Endothelial cell of umbilical vein (primary cell): ENCODE results near the gene DPY19L2. TPM values are rescaled to one million over a fixed set of nuclear protein-coding genes. Genes with fewer than 3 reads are reported as not detected.
"Not testable (repeated sequence)": the region's sequence is repeated elsewhere in the genome, so short reads cannot be mapped to it uniquely, and the experiment has no call there.

Source experiments
- BruUV-seq: library from RNA; stranded (reverse); fragments of 400-500 nt; replicated peaks from 2 replicates; lab custom pipeline; 2021; lab: Mats Ljungman, UMichigan
- CTCF ChIA-PET: fragments of 300-600, 350-600 bp; sonication (Branson Sonifier 250); formaldehyde crosslinking; loops from one replicate; lab custom pipeline; 2021; ENCODE audit warnings: antibody characterized with exemption, inconsistent platforms; lab: Charles Lee
- POLR2A ChIA-PET: fragments of 300-600, 350-600 bp; sonication (Branson Sonifier 250); formaldehyde crosslinking; loops from one replicate; lab custom pipeline; 2021; ENCODE audit warnings: antibody characterized with exemption, inconsistent platforms; lab: Charles Lee
- DNase-seq: peaks from one replicate; pipeline ENCODE4 v3.0.0-alpha.2; 2011; ENCODE audit warnings: low read depth, low spot score
- FAIRE-seq: peaks from 2 replicates; lab custom pipeline; 2011; peaks lifted over from hg19 to GRCh38; lab: Jason Lieb, UNC
- H2AFZ ChIP-seq: 2 replicates; pipeline ENCODE4 v1.6.0; 2012; ENCODE audit warnings: low read depth, low read length, control low read depth, inconsistent platforms
- H3K27ac ChIP-seq: 2 replicates; pipeline ENCODE4 v1.5.1; 2011; ENCODE audit warnings: low read depth, mild to moderate bottlenecking, control low read depth, low read length, moderate library complexity; ENCODE audit not compliant: insufficient read depth
- H3K27me3 ChIP-seq, 2 experiments: 2 replicates each; pipeline versions ENCODE4 v1.6.0 to v1.6.1; 2011; ENCODE audit warnings: low read length in 2 of 2, mixed read lengths in 1 of 2; ENCODE audit not compliant: control insufficient read depth in 2 of 2, insufficient read depth in 2 of 2
- H3K36me3 ChIP-seq, 2 experiments: 2 replicates in 1 of 2; 3 replicates in 1 of 2; pipeline ENCODE4 v1.5.1; 2011; ENCODE audit warnings: low read length in 2 of 2, mild to moderate bottlenecking in 1 of 2, moderate library complexity in 1 of 2; ENCODE audit not compliant: control insufficient read depth in 2 of 2, insufficient read depth in 2 of 2; ENCODE audit errors: extremely low read depth in 1 of 2
- H3K4me1 ChIP-seq: 3 replicates; pipeline ENCODE4 v1.5.1; 2011; ENCODE audit warnings: mild to moderate bottlenecking, low read length; ENCODE audit not compliant: control insufficient read depth, insufficient read depth; ENCODE audit errors: extremely low read depth
- H3K4me2 ChIP-seq: 2 replicates; pipeline ENCODE4 v1.6.1; 2011; ENCODE audit warnings: low read length, control low read depth, mixed read lengths; ENCODE audit not compliant: insufficient read depth
- H3K4me3 ChIP-seq, 3 experiments: fragments of 200-600 bp in 1 of 3; sonication (generic), shearing (Covaris generic) in 1 of 3; replicated peaks in 1 of 3; 2 replicates each; pipeline ENCODE4 v1.5.1; 2011 to 2016; ENCODE audit warnings: control low read depth in 3 of 3, low read length in 3 of 3, mild to moderate bottlenecking in 2 of 3, inconsistent platforms in 1 of 3, low read depth in 1 of 3, moderate library complexity in 1 of 3; ENCODE audit not compliant: insufficient read depth in 1 of 3
- H3K79me2 ChIP-seq: 2 replicates; pipeline ENCODE4 v1.6.0; 2012; ENCODE audit warnings: low read length, inconsistent platforms; ENCODE audit not compliant: control insufficient read depth, insufficient read depth
- H3K9ac ChIP-seq: replicated peaks from 2 replicates; pipeline ENCODE3; 2011; ENCODE audit warnings: low read length, control low read depth; ENCODE audit not compliant: insufficient read depth; ENCODE audit errors: extremely low read depth
- H3K9me1 ChIP-seq: replicated peaks from 3 replicates; pipeline ENCODE4 v1.6.0; 2011; ENCODE audit warnings: mild to moderate bottlenecking, low read length; ENCODE audit not compliant: control insufficient read depth, insufficient read depth; ENCODE audit errors: extremely low read depth
- H3K9me3 ChIP-seq: replicated peaks from 2 replicates; pipeline ENCODE4 v1.5.1; 2012; ENCODE audit warnings: low read length, inconsistent platforms; ENCODE audit not compliant: control insufficient read depth, insufficient read depth
- H4K20me1 ChIP-seq: replicated peaks from 2 replicates; pipeline ENCODE3; 2011; ENCODE audit warnings: mild to moderate bottlenecking, low read length; ENCODE audit not compliant: control insufficient read depth, insufficient read depth; ENCODE audit errors: extremely low read depth
- dilution Hi-C: fragments of 300-500 bp; cut with MboI; formaldehyde crosslinking; loops from one replicate; pipeline ENCODE4 v1.15.0; 2019; ENCODE audit warnings: low sequenced_read_pairs; ENCODE audit not compliant: extremely low pct_ligation_motif_present
- intact Hi-C: fragments of 100-400 bp; cut with micrococcal nuclease; formaldehyde crosslinking; loops from one replicate; pipeline ENCODE4 v1.10.0; 2022
- polyA plus RNA-seq, 4 experiments: library from polyadenylated mRNA; depleted of rRNA in 3 of 4; stranded (reverse) in 3 of 4; unstranded in 1 of 4; fragments of >200 nt; gene quantifications; 2 replicates each; pipeline versions ENCODE4 v1.2.1 to v1.2.3, GENCODE V29; 2011 to 2012; ENCODE audit warnings: missing spikeins in 1 of 4
- total RNA-seq: library from RNA; stranded (reverse); gene quantifications from 2 replicates; pipeline ENCODE4 v1.2.3, GENCODE V29; 2021

Gene DPY19L2
- total and polyA plus RNA-seq, 2 donors (not counting 3 experiments of a cell fraction or from before 2014, with no cell fraction given) = 0.59 to 1.6 TPM

DNA sequence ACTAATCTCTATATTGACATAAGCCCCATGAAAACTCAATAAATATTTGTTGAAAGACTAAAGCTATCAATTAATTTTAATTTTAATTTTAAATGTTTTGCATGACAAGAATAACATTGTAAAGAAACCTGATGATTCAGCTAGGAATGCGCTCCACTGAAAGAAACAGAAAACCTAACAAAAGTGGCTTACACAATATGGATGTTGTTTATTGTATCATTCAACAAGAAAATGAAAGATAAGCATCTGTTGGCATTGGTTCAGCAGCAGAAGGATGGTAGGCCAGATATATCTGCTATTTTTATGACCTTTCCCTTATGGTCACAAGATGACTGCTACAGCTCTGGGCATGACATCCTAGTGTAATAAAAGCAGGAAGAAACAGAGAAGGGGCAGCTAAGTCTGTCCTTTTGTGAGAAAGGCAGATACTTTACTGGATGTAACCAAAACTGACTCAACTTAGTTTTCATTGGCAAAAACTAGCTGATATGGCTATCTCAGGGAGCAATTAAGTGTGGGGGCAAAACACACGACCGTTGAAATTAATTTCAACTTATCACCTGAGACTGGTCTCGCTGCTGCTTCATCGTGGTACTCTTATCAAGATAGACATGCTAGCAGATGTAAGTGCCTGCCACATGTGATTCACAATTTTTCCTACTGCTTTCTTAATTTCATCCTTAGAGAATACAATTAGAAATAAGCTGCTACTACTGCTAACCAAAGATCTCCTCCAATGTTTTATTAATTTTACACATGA is 24.7 kb downstream of the DPY19L2 start:
- H3K9me3 ChIP-seq, H3K27ac ChIP-seq, POLR2A ChIA-PET, H3K4me1 ChIP-seq, CTCF ChIA-PET, H3K36me3 ChIP-seq, H3K9me1 ChIP-seq, H4K20me1 ChIP-seq, dilution Hi-C loops, H3K79me2 ChIP-seq, H3K9ac ChIP-seq, FAIRE-seq, H2AFZ ChIP-seq, BruUV-seq, intact Hi-C loops, H3K27me3 ChIP-seq, H3K4me3 ChIP-seq, H3K4me2 ChIP-seq: not testable (repeated sequence)
- DNase-seq = peak; percentile 32

DNA sequence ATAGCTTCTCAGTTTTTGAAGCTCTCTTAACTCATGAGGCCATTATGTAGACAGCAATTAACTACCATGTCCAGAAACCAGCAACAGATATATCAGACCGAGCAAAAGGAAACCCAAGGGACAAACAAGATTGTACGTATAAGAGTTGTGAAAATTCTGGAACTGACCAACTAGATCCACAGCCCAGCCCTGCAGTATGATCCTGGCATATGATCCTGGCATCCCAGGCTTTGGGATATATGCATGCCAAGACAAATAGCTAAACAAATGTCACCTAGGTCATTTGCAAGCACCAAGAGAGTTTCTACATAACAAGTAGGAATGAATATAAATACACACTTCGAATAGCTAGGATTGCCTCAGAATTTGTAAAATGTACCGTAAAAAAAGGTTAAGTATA is 44.0 kb downstream of the DPY19L2 start:
- CTCF ChIA-PET = not testable (repeated sequence)

DNA sequence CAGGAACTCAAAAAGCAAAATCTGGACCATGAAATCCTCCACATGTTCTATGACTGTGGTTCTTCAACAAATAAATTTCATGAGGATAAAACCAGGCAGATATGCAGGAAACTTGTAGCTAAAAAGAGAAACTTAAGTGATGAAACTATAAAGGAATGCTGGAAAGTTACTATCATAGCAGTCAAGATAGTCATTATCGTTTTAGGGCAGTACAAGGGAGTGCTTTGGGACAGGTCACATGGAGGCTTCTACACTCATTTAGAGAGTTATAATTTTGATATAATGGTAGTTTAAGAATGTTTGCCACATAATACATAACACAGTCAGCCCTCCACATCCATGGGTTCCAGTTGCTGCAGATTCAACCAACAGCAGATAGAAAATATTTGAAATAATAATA is 52.7 kb downstream of the DPY19L2 start:
- FAIRE-seq, H3K4me1 ChIP-seq, H3K4me3 ChIP-seq, H2AFZ ChIP-seq, H4K20me1 ChIP-seq, H3K36me3 ChIP-seq, intact Hi-C loops, H3K9me1 ChIP-seq, H3K27ac ChIP-seq, dilution Hi-C loops, CTCF ChIA-PET, H3K27me3 ChIP-seq, H3K9me3 ChIP-seq, H3K79me2 ChIP-seq, H3K4me2 ChIP-seq, DNase-seq, H3K9ac ChIP-seq, BruUV-seq, POLR2A ChIA-PET: not testable (repeated sequence)

More for the DNA sequence above, 44.0 kb downstream of the DPY19L2 start:
- H3K9me1 ChIP-seq, DNase-seq, FAIRE-seq, dilution Hi-C loops, H4K20me1 ChIP-seq, H3K9me3 ChIP-seq, H3K79me2 ChIP-seq, H3K36me3 ChIP-seq, POLR2A ChIA-PET, H3K4me1 ChIP-seq, intact Hi-C loops, H3K27me3 ChIP-seq, BruUV-seq, H3K27ac ChIP-seq, H3K4me3 ChIP-seq, H3K9ac ChIP-seq, H3K4me2 ChIP-seq, H2AFZ ChIP-seq: not testable (repeated sequence)

DNA sequence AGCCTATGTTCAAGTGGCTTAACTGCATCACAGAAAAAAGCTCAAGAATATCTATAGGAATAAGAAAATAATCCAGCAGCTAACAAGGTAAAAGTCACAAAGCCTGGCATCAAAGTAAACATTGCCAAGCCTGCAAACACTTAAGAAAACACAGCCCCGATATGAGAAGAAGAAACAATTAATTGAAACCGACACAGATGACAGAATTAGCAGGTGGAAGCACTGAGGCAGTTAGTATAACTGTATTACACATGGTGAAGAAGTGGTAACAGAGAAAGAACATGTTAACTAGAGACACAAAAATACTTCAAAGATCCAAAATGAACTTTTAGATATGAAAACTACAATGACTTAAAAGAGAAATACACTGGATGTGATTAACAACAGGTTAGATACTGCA is 57.0 kb downstream of the DPY19L2 start:
- H3K9ac ChIP-seq, dilution Hi-C loops, H4K20me1 ChIP-seq, CTCF ChIA-PET, FAIRE-seq, DNase-seq, H3K36me3 ChIP-seq, H3K27ac ChIP-seq, H3K9me1 ChIP-seq, intact Hi-C loops, POLR2A ChIA-PET, H3K9me3 ChIP-seq, H3K4me3 ChIP-seq, H3K79me2 ChIP-seq, H3K27me3 ChIP-seq, H3K4me1 ChIP-seq, BruUV-seq, H3K4me2 ChIP-seq, H2AFZ ChIP-seq: not testable (repeated sequence)
